Lower leg skin (tissue), 4 donors: ENCODE measurements around the gene SOX13. TPM values are rescaled to one million over a fixed set of nuclear protein-coding genes. Genes with fewer than 3 reads are reported as not detected.

Experiments used
- DNase-seq, 2 donors: peaks; one replicate each; pipeline ENCODE4 v3.0.0-alpha.2; 2019; ENCODE audit warnings: low spot score in 2 of 2
- H3K4me3 ChIP-seq: fragments of 200-600 bp; sonication (generic); 2 replicates; pipeline ENCODE4 v1.5.1; 2017; ENCODE audit warnings: mild to moderate bottlenecking, low read depth; ENCODE audit not compliant: poor library complexity, severe bottlenecking
- CTCF ChIP-seq, 3 donors: fragments of 450-650 bp; IDR thresholded peaks; one replicate each; pipeline ENCODE4 v1.5.1; 2016; ENCODE audit warnings: antibody characterized with exemption in 3 of 3, mild to moderate bottlenecking in 3 of 3, moderate library complexity in 2 of 3
- POLR2A ChIP-seq, 2 donors: fragments of 450-650 bp; IDR thresholded peaks; one replicate each; pipeline ENCODE4 v1.6.1; 2016 to 2017; ENCODE audit warnings: antibody characterized with exemption in 2 of 2, mild to moderate bottlenecking in 1 of 2, moderate library complexity in 1 of 2
- WGBS, 2 donors: methylation state at CpG; one replicate each; pipeline ENCODE4 v1.1.5; 2018; 5-methylcytosine and 5-hydroxymethylcytosine counted together
- intact Hi-C: fragments of 100-400 bp; cut with DNase I; formaldehyde crosslinking; loops from one replicate; pipeline ENCODE4 v1.15.0; 2023; ENCODE audit warnings: low total_unique reads
- total RNA-seq, 4 donors: library from RNA; depleted of rRNA; stranded (reverse); fragments of >200 nt; gene quantifications; one replicate each; pipeline ENCODE4 v1.1.0, GENCODE V29; 2016

The SOX13 gene
- total RNA-seq, 4 donors from 2014 or later = 7.2 to 32.2 (median 16.8) TPM

GRCh38 chr1:204051258-204051657 lies 21.7 kb upstream of the SOX13 start:
- intact Hi-C loops = no loop called here
- TF ChIP-seq POLR2A (IDR thresholded peaks at IDR 0.05) (no peak), CTCF (IDR thresholded peaks at IDR 0.05) (no peak)
- no peak for DNase-seq
- WGBS, 2 donors = 68 to 78% methylated on average over 5 of the region's 5 CpGs
- no peak overlapping the region for H3K4me3 ChIP-seq

GRCh38 chr1:204051718-204052117 lies 21.2 kb upstream of the SOX13 start:
- H3K4me3 ChIP-seq = no peak overlapping the region
- no peak for TF ChIP-seq CTCF (IDR thresholded peaks at IDR 0.05)
- TF ChIP-seq POLR2A (IDR thresholded peaks at IDR 0.05) = no peak
- no peak for DNase-seq
- intact Hi-C loops = no loop called here

GRCh38 chr1:204053893-204054292 lies 19.0 kb upstream of the SOX13 start:
- no peak overlapping the region for H3K4me3 ChIP-seq
- DNase-seq = no peak
- 68 to 88% methylated on average over 2 of the region's 2 CpGs for WGBS, 2 donors
- intact Hi-C loops = no loop called here
- TF ChIP-seq POLR2A (IDR thresholded peaks at IDR 0.05) = no peak
- TF ChIP-seq CTCF (IDR thresholded peaks at IDR 0.05) = no peak

GRCh38 chr1:204059970-204060369 lies 12.9 kb upstream of the SOX13 start:
- DNase-seq = no peak
- intact Hi-C loops = no loop called here
- H3K4me3 ChIP-seq = no peak overlapping the region
- TF ChIP-seq POLR2A (IDR thresholded peaks at IDR 0.05) (no peak), CTCF (IDR thresholded peaks at IDR 0.05) (no peak)
- 89 to 96% methylated on average over 7 of the region's 7 CpGs for WGBS, 2 donors

GRCh38 chr1:204062106-204062505 lies 10.8 kb upstream of the SOX13 start:
- TF ChIP-seq POLR2A (IDR thresholded peaks at IDR 0.05) (no peak), CTCF (IDR thresholded peaks at IDR 0.05) (no peak)
- intact Hi-C loops = no loop called here
- WGBS, 2 donors = 81 to 93% methylated on average over 2 of the region's 2 CpGs
- DNase-seq = no peak
- H3K4me3 ChIP-seq = no peak overlapping the region

GRCh38 chr1:204065174-204065985 lies 7.5 kb upstream of the SOX13 start:
- intact Hi-C loops = no loop called here
- no peak for DNase-seq
- WGBS, 2 donors = 50 to 58% methylated on average over 8 of the region's 8 CpGs
- H3K4me3 ChIP-seq = no peak overlapping the region
- TF ChIP-seq POLR2A (IDR thresholded peaks at IDR 0.05) (no peak), CTCF (IDR thresholded peaks at IDR 0.05) (no peak)
